Measurements from ENCODE around the gene EDNRB.

EDNRB gene

DNA sequence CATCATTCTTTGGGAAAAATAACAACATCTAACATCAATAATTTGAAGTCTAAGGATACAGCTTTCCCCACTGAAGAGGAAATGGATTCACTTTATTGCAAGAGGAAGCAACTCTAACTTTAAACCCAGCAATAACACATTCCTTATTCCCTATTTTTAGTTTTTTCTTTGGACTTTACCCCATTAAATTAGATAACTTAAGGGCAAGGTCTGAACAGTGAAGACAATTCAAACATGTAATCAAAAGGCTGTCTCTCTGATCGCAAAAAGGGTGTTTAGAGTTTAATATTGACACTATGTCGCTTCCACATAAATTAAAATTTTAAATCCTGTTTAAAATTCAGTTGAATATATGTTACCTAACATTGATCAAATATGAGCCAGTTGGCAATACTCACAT is 10.1 kb downstream of the EDNRB start:
- TF ChIP-seq, protein P1, sequence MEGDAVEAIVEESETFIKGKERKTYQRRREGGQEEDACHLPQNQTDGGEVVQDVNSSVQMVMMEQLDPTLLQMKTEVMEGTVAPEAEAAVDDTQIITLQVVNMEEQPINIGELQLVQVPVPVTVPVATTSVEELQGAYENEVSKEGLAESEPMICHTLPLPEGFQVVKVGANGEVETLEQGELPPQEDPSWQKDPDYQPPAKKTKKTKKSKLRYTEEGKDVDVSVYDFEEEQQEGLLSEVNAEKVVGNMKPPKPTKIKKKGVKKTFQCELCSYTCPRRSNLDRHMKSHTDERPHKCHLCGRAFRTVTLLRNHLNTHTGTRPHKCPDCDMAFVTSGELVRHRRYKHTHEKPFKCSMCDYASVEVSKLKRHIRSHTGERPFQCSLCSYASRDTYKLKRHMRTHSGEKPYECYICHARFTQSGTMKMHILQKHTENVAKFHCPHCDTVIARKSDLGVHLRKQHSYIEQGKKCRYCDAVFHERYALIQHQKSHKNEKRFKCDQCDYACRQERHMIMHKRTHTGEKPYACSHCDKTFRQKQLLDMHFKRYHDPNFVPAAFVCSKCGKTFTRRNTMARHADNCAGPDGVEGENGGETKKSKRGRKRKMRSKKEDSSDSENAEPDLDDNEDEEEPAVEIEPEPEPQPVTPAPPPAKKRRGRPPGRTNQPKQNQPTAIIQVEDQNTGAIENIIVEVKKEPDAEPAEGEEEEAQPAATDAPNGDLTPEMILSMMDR (IDR thresholded peaks at IDR 0.05): no peak

DNA sequence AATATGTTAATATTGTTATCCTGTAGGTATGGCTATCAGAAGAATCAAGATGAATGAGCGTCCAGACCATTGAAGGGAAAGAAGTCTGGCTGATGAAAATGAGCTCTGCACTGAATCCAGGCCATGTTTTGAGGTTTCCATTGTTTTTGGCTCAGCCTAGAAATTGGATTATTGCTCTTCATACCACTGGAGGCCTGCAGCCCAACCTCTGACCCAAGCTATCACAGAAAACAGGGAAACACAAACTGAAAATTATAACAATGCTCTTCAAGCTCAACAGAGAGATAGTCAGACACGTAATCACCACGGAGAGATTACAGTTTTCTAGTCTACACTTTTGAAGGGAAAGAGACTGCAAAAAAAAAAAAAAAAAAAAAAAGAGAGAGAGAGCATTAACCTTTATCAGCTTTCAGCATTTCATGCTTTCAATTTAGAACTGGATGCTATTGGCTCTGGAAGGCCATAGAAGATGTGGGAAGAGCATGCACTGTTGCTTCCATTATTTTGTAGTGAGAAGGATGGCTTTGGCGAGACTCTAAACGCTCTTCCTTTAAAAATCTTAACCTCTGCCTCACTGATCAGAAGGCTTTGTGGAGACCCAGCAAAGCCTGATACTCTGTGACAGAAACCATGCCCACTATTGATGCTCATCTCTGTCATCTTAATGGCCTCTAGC is 10.8 kb downstream of the EDNRB start:
- TF ChIP-seq, protein P1 (IDR thresholded peaks at IDR 0.05): no peak

DNA sequence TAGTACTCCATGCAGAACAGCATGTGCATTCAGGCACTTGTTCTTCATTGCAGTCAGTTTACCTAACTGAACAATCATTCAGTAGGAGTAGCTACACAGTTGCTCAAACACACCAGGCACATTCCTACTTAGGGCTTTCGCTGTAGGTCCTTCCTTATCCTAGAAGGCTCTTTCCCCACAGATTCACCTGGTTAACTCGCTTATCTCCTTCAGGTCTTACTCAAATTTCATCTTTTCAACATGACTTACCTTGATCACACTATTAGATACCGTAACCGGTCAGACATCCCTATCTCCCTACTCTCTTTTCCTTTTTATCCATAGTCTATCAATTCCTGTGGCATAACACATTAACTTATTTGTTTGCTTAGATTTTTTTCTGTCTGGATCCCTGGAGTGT is 14.6 kb downstream of the EDNRB start:
- TF ChIP-seq, protein P1 (IDR thresholded peaks at IDR 0.05): no peak

DNA sequence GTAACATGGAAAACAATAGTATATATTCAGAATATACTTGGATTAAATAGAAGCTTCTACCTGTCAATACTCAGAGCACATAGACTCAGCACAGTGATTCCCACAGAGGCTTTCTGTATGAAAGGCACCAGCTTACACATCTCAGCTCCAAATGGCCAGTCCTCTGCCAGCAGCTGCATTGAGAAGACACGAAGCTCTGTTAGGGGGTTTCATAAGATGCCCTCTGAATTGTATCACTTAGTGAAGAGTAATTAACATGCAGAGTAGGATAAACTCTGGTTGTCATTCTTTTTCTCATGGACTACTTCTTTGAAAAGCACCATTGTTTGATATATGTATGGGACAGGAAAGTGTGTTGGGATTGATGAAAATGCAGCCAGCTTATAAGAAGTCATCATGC is 15.2 kb downstream of the EDNRB start:
- TF ChIP-seq, protein P1 (IDR thresholded peaks at IDR 0.05): no peak

DNA sequence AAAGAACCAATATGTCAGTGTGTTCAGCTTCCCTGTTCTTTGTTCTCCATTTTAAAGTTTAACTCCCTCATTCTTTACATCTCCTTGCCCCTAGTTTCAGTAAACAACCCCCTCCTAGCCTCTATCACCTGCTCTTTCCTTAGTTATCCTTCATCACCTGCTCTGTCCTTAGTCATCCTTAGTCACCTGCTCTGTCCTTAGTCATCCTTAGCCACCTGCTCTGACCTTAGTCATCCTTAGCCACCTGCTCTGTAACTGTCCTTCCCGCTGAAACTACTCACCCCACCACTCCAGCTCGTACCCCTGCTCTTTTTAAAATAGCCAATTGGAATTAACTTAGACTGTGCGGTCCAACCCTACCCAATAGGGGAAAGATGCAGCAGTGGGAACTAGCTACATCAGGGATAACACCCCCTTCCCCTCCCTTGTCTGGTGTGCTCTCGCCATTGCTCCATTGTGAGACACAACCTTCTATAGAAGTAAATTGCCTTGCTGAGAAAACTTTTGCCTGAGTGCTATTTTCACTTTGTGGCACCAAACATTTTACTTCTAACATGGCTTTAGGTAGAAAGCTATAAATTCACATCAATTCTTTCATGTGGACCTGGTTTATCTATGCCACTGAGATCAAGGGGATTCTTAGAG is 16.2 kb downstream of the EDNRB start:
- TF ChIP-seq, protein P1 (IDR thresholded peaks at IDR 0.05): no peak

DNA sequence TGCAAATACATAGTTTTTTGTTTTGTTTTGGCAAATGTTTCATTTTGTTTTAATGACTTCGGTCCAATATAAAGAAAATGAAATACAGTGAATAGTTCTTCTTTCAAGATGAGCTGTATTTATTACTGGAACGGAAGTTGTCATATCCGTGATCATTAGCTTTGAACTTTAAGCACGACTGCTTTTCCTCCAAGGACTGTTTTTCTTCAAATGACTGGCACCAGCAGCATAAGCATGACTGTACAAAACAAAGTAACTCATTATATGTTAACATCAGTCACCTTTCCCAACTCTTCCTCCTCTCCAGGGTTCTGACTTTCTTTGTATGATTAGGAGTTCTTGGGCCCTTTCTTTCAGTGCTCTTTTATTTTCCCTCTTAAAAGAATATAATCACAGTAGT is 20.5 kb downstream of the EDNRB start:
- TF ChIP-seq, protein P1 (IDR thresholded peaks at IDR 0.05): no peak

DNA sequence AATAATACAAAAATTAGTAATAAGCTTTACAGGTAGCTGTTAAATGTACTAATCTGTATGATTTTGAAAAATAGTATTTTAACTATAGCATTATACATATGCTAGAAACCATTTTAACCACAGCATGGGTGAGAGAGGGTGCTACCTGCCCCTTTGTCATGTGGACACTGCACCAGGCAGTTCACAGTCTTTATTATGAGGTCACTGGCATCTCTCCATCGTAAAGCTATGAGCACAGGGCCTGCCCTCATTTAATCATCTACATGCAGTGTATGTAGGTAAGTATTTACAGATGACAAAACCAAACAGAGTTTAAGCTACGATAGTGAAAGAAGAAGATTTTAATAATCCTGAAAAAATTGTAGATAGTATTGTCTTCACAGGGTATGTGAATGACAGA is 21.7 kb downstream of the EDNRB start:
- TF ChIP-seq, protein P1 (IDR thresholded peaks at IDR 0.05): no peak
